SU-DHL-6 (cell line): ENCODE data around the gene FDXR.

Experiments
- CTCF ChIP-seq: fragments of 200-600 bp; sonication (generic); IDR thresholded peaks from one replicate; pipeline ENCODE4 v1.5.1; 2017; ENCODE audit warnings: antibody characterized with exemption, mild to moderate bottlenecking, low read length, moderate library complexity; ENCODE audit not compliant: insufficient read depth, poor library complexity, severe bottlenecking
- EZH2phosphoT487 ChIP-seq: fragments of 200-600 bp; sonication (generic), shearing (Covaris generic); conservative IDR thresholded peaks from 2 replicates; pipeline ENCODE4 v1.6.1; 2018; ENCODE audit warnings: mild to moderate bottlenecking, antibody characterized with exemption, low read length, moderate library complexity, mixed read lengths

GRCh38 chr17:74871356-74872076, 1.3 kb downstream of the FDXR start:
- no peak for TF ChIP-seq CTCF
- no peak for TF ChIP-seq EZH2phosphoT487
